ENCODE data around the gene CANT1. TPM values are rescaled to one million over a fixed set of nuclear protein-coding genes. Genes with fewer than 3 reads are reported as not detected.

CANT1 gene
- total and polyA plus RNA-seq, 9 of the 15 experiments (the other 6 are each of a cell fraction or from before 2014, with no cell fraction given): 2.7 to 66.4 (median 22.5) TPM

GRCh38 chr17:78977681-78977943 lies 32.0 kb downstream of the CANT1 start:
- Histone ChIP-seq H3K4me1 (replicated peaks in 1 of 2; ENCODE audit: control insufficient read depth in 2 of 2, insufficient read depth in 2 of 2, low read length in 2 of 2) (peaks cover 0 to 58% of the 10 kb centered on the region in 2 experiments; a peak in 3 of 5 replicates), H3K79me2 (ENCODE audit: control insufficient read depth, insufficient read depth, low read length) (no peaks in the 10 kb centered on the region), H4K20me1 (replicated peaks; ENCODE audit: control insufficient read depth, insufficient read depth, low read length) (no peaks in the 10 kb centered on the region), H3K9ac (ENCODE audit: insufficient read depth in 1 of 2, low read depth in 2 of 2, low read length in 2 of 2) (peak overlapping the region in 1 of 2 experiments; percentile 75; a peak in 1 of 4 replicates), H3K9me1 (ENCODE audit: control insufficient read depth, insufficient read depth, low read length) (no peaks in the 10 kb centered on the region), H3K9me3 (replicated peaks; ENCODE audit: control insufficient read depth, insufficient read depth, low read depth, low read length) (no peaks in the 10 kb centered on the region), H3K27ac (ENCODE audit: extremely low read depth, low read depth, low read length) (no peak overlapping the region), H3K27me3 (ENCODE audit: control insufficient read depth in 2 of 2, insufficient read depth in 2 of 2, low read length in 2 of 2) (no peaks in the 10 kb centered on the region), H3K4me2 (ENCODE audit: insufficient read depth, low read length) (no peak overlapping the region), H2AFZ (ENCODE audit: low read depth, low read length) (no peak overlapping the region), H3K36me3 (ENCODE audit: control insufficient read depth, insufficient read depth, low read length) (no peaks in the 10 kb centered on the region), H3K4me3 (no peak overlapping the region)
- intact Hi-C loops (cut with micrococcal nuclease): no loop called here
- 38% methylated on average over 5 of the region's 8 CpGs for WGBS (ENCODE audit: insufficient coverage, low coverage, missing lambda C conversion rate)
- in situ Hi-C loops (cut with MboI): no loop called here
- no peak for TF ChIP-seq KDM2B (CRISPR knock-in tag; IDR thresholded peaks at IDR 0.05)
- no peak for TF ChIP-seq PHB (CRISPR knock-in tag; IDR thresholded peaks at IDR 0.05)
- TF ChIP-seq PTTG1 (tag; IDR thresholded peaks at IDR 0.05; ENCODE audit: low read depth): no peak
- no peak for TF ChIP-seq ZC3H11A (IDR thresholded peaks at IDR 0.05; ENCODE audit: low read depth, low read length)
- no peak for TF ChIP-seq RAD51 (IDR thresholded peaks at IDR 0.05; ENCODE audit: borderline replicate concordance, low read depth)
- TF ChIP-seq NCOA4 (IDR thresholded peaks at IDR 0.05; ENCODE audit: partially characterized antibody): no peak
- no peak for TF ChIP-seq ZNF232 (CRISPR knock-in tag; IDR thresholded peaks at IDR 0.05)
- no peak for TF ChIP-seq THRAP3 (IDR thresholded peaks at IDR 0.05; ENCODE audit: borderline replicate concordance)
- no peak for TF ChIP-seq HNRNPLL (IDR thresholded peaks at IDR 0.05; ENCODE audit: low read depth, low read length, poor library complexity, severe bottlenecking)
- no peak for TF ChIP-seq CHCHD3 (CRISPR knock-in tag; IDR thresholded peaks at IDR 0.05)
- TF ChIP-seq ZBTB5 (IDR thresholded peaks at IDR 0.05): no peak
- FAIRE-seq (no peak), DNase-seq (ENCODE audit: extremely low read depth in 1 of 4, low spot score in 3 of 4) (no peak), ATAC-seq (no peak)
- CTCF ChIA-PET (ENCODE audit: low intra/inter-chr PET ratio): no interaction called here
- BruUV-seq (replicated peaks): no TSS peak
- POLR2A ChIA-PET: no interaction called here
